ENCODE data around the gene PLXNB1. TPM values are rescaled to one million over a fixed set of nuclear protein-coding genes. Genes with fewer than 3 reads are reported as not detected.
"Not testable (repeated sequence)": the region's sequence is repeated elsewhere in the genome, so short reads cannot be mapped to it uniquely, and the experiment has no call there.

Gene PLXNB1
- 50.8 TPM for total RNA-seq
- long read RNA-seq, partial matches to known transcripts: 39 of 49 reads
- long read RNA-seq, other reads (novel, unspliced or antisense): 10 of 49 reads

- ATAC-seq (peak; percentile 2), DNase-seq (peak; percentile 56)
- intact Hi-C loops (cut with micrococcal nuclease): loop anchor here (10.0 kb wide), 1 partner anchor 155 kb away; no protein-coding TSS in a partner anchor
Observed at GRCh38 chr3:48429960-48430707, at the start of gene PLXNB1. TSS of gene PLXNB1 (minus strand) at chr3:48430086. CDS start at chr3:48424611, 5,475 bp downstream.

DNA sequence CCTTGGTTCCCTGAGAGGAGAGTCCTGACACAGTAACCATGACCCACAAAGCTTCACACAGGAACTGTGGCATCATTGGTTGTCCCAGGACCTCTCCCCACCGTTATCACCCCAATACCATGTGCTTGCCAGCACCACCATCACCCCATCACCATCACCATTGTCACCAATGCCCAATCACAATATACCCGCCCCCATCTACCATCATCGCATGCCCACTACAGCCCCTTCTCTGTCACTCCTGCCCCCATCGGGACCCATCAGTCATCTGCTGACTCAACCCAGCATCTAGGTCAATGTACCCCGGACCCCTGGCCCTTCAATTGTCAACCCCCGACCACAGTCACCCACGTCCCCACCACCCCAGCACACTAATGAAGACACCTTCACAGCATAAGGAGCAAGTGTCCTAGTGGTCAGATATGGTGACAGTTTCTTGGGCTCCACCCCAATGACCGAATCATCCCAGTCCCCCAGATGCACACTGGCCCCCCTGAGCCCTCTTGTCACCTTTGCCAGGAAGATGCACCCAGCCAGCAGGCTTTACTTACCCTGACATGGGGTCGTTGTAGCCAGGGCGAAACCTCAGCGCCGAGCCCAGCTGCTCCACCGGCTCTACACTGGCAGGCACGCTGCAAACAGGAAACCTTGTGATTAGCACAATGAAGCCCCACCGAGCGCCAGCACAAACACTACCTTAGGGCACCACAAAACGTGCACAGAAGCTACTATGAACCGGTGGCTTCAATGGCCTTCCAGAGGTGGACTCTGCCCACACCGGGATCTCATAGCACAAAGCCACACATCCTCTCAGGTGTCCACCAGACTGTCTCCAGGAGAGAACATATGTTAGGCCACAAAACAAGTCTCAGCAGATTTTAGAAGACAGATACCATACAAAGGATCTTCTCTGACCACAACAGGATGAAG lies 49.0 kb upstream of the PLXNB1 start:
- DNase-seq (no peak), ATAC-seq (no peak)
- intact Hi-C loops (cut with micrococcal nuclease): no loop called here

- DNase-seq (no peak), ATAC-seq (no peak)
- intact Hi-C loops (cut with micrococcal nuclease): no loop called here
Observed at GRCh38 chr3:48477959-48478520, 48.2 kb upstream of the PLXNB1 start.

DNA sequence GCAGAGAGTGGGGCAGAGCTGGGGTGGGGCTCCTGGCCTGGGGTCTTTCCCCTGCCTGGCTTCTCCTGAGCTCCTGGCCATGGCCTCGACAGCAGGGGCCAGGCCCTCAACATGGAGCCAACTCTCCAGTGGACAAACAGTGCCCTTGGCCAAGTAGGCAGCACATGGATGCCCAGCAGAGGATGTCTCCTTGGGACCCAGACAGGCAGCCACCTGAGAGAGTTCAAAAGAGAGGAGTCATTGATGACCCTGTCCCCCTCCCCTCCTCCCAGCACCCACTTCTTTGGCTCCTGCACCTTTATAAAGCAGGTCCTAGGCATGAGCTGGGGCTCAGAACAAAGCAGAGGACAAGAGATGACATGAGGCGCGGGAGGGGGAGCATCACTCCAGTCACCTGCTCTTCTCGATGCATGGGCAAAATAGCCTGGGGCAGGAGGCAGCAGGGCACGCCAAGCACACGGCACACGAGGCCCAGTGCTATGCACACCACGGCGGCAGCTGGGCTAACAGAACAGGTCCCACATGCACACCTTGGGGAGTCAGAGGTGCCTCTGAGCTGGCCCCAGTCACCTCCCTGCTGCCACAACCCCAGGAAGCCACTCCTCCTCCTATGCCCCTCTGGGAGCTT lies 46.7 kb upstream of the PLXNB1 start:
- intact Hi-C loops (cut with micrococcal nuclease): no loop called here
- ATAC-seq: no peak
- DNase-seq: no peak

DNA sequence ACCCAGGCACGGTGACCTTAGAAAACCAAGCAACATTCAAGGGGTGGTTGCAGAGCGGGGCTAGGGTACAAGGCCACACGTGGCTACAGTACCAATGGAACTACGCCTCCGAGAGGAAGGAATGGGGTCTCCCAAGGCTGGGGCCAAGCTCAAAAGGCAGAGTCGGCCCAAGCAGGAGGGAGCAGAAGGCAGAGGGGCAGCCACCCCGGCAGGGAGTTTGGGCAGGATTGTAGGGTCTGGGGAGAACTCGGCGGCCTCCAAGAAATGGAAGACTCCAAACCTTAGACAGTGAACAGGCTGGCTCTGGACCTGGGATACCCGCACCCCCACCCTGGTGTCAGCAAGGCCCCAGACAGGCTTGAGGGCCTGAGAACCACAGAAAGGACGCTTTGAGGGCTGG lies 45.3 kb upstream of the PLXNB1 start:
- intact Hi-C loops (cut with micrococcal nuclease): no loop called here
- ATAC-seq: no peak
- no peak for DNase-seq

- DNase-seq (no peak), ATAC-seq (no peak)
- intact Hi-C loops (cut with micrococcal nuclease): no loop called here
Observed at GRCh38 chr3:48474619-48475018, 44.7 kb upstream of the PLXNB1 start.

GRCh38 chr3:48474031-48474430 lies 44.1 kb upstream of the PLXNB1 start:
- intact Hi-C loops (cut with micrococcal nuclease); DNase-seq; ATAC-seq: not testable (repeated sequence)

GRCh38 chr3:48473617-48473952 lies 43.7 kb upstream of the PLXNB1 start:
- ATAC-seq (no peak), DNase-seq (no peak)
- intact Hi-C loops (cut with micrococcal nuclease): no loop called here

- ATAC-seq (peak; percentile 93), DNase-seq (peak; percentile 94)
- intact Hi-C loops (cut with micrococcal nuclease): no loop called here
Observed at GRCh38 chr3:48472923-48473616, 43.2 kb upstream of the PLXNB1 start.

GRCh38 chr3:48472673-48472922 lies 42.7 kb upstream of the PLXNB1 start:
- DNase-seq (no peak), ATAC-seq (peak; percentile 50)
- intact Hi-C loops (cut with micrococcal nuclease): no loop called here

DNA sequence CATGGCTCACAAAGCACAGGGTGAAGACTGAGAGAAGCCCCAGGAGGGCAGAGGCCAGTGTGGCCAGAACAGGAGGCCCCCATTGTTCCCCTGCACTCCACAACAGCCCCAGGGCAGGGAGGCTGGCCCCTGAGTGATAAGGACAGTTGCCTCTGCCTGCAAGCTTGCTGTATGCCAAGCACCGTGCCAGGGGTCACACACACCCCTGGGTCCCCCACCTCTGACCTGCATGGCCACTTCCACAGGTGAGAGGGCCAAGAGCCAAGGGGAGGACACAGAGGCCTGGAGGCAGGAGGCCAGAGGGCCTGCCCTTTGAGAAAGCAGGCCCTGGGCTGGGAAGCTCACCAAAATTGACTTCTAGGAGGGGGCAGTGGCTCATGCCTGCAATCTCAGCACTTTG lies 40.4 kb upstream of the PLXNB1 start:
- DNase-seq (no peak), ATAC-seq (no peak)
- intact Hi-C loops (cut with micrococcal nuclease): no loop called here

DNA sequence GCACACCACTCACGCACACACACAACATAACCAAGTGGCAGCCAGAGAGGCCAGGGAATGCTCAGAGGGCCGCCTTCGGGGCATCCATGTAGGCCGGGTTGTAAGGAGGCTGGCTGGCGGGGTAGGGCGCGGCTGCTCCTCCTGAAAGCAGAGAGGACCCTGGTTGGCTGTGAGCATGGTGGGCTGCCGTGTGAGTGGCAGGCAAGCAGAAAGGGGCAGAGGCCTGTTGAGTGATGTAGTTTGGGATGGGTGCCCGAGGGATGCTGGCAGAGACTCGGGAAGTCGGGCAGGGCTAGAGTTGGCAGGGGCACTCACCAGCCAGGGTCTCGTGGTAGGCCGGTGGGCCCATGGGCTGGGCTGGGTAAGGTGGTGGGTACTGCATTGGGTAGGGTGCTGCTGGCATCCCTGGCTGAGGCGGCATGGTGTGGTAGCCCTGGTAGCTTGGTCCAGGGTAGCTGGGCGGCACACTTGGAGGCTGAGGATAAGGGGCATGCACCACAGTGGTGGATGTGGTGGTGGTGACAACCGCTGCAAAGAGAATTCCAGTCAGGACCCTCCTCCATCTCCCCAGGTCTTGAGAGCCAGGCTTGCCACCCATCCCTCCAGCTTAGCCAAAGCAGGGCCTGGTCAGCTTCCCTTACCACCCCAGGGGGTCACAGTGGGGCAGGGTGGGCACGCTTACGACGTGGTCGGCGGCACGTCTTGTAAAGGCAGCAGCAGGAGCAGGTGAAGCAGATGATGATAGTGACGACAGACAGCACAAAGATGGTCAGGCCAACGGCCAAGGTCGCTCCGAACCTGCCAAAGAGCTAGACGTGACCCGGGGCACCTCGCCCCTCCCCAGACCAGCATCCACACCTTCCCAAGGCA lies 39.4 kb upstream of the PLXNB1 start:
- no peak for DNase-seq
- intact Hi-C loops (cut with micrococcal nuclease): no loop called here

DNA sequence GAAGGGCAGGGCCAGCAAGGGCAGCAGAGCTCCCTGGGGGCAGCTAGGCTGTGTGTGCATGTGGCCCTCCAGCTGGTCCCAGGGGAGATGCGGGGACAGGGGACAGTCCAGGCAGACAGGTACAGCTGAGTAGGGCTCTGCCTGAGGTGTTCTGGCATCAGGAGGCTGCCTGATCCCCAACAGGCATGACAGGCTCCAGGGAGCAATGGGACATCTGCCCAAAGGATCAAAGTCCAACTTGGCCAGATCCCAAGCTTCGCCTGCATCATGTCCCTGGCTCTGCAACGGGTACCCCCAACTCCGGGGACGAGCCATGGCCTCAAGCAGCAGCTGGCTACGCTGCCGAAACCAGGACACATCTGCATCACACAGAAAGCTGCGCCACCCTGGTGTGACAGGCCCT lies 38.4 kb upstream of the PLXNB1 start:
- ATAC-seq: no peak
- intact Hi-C loops (cut with micrococcal nuclease): no loop called here
- no peak for DNase-seq

More for the DNA sequence above, 39.4 kb upstream of the PLXNB1 start:
- ATAC-seq: no peak

- ATAC-seq (no peak), DNase-seq (no peak)
- intact Hi-C loops (cut with micrococcal nuclease): no loop called here
Observed at GRCh38 chr3:48467473-48468267, 37.8 kb upstream of the PLXNB1 start.

DNA sequence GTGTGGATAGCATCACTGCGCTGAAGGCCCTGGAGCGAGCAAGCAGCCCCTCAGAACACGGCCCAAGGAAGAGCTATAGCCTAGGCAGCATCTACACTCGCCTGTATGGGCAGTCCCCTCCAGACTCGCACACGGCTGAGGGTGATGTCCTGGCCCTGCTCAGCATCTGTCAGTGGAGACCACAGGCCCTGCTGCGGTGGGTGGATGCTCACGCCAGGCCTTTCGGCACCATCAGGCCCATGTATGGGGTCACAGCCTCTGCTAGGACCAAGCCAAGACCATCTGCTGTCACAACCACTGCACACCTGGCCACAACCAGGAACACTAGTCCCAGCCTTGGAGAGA lies 37.2 kb upstream of the PLXNB1 start:
- intact Hi-C loops (cut with micrococcal nuclease): no loop called here

DNA sequence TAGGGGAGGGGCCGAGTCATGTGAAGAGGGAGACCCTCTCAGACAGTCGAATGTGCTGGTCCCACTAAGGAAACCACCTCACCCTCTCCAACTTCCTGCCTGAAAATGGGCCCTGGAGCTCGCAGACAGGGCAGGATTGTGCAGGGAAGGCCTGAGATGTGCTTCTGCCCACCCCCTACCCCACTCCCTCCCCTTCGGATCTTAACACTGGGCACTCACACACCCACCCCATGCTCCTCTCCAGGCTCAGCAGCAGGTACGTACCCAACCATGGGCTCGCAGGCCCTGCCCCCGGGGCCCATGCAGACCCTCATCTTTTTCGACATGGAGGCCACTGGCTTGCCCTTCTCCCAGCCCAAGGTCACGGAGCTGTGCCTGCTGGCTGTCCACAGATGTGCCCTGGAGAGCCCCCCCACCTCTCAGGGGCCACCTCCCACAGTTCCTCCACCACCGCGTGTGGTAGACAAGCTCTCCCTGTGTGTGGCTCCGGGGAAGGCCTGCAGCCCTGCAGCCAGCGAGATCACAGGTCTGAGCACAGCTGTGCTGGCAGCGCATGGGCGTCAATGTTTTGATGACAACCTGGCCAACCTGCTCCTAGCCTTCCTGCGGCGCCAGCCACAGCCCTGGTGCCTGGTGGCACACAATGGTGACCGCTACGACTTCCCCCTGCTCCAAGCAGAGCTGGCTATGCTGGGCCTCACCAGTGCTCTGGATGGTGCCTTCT lies 36.7 kb upstream of the PLXNB1 start:
- no peak for DNase-seq
- peak; percentile 12 for ATAC-seq
- intact Hi-C loops (cut with micrococcal nuclease): no loop called here

More for the DNA sequence above, 37.2 kb upstream of the PLXNB1 start:
- ATAC-seq (no peak), DNase-seq (no peak)

Data from left ventricle myocardium superior (tissue), 1 donor.